Activated CD4-positive, alpha-beta T cell treated with anti-CD3 and anti-CD28 coated beads, Interleukin-2, Interleukin-4, amounts not matched to agents 100 ng/mL and 50 ng/mL, durations not matched to agents 16 hours and 8 hours (primary cell): ENCODE results near the gene HECW1.

Experiments used
- DNase-seq: peaks from one replicate; pipeline ENCODE4 v3.0.0-alpha.2; 2020; ENCODE audit warnings: low spot score

The HECW1 gene

GRCh38 chr7:43508461-43508860 lies 396.0 kb downstream of the HECW1 start:
- no peak for DNase-seq

DNA sequence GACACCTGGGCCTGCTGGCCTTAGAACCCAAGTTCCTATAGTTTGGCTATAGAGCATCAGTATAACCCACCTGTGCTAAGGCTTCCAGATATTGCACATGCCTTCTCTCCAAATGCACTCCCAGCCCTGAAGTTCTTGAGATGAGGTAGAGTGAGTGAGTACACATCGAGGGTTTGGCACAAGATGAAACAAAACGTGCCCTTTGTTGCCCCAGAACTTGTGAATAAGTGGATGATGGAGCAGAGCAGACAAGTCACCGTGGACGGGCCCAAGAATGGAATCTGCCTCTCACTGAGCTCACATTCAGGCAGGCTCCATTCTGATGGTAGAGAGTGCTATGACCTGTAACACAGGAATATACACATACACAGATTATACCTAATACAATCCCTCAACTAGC lies 397.5 kb downstream of the HECW1 start:
- no peak for DNase-seq

- DNase-seq = no peak
These were observed 398.6 kb downstream of the HECW1 start for GRCh38 chr7:43511029-43511428.

DNA sequence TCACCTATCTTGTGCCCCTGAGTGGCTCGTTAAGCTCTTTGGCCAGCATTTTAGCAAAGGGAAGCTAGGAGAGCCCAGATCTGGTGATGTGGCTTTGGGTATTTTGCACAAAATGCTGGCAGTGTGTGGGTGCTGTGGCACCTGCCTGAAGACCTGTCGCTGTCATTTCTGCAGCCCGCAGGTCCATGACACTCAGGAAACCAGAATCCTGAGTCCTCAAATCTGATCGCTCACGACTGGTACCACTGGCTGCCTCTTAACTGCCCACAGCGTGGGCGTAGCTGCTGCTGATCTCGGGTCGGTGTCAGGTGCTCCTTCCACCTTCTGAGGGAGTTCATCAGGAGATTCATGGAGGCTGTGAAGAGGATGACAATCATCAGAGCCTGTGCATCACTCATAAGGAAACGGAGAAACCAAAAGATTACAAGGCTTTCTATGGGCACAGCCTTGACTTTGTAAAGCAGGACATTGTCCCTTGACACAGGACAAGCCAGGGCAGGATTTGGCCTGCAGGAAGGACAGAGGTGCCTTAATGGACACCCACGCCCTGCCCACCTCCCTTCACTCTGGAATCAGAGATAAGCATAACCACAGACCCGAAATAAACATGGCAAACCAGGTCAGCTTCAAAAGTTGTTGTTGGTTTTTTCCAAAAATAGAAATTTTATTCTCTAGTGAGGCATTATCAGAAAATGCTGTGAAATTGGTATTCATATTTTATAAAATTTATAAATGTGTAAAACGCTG lies 399.5 kb downstream of the HECW1 start:
- DNase-seq = no peak

DNA sequence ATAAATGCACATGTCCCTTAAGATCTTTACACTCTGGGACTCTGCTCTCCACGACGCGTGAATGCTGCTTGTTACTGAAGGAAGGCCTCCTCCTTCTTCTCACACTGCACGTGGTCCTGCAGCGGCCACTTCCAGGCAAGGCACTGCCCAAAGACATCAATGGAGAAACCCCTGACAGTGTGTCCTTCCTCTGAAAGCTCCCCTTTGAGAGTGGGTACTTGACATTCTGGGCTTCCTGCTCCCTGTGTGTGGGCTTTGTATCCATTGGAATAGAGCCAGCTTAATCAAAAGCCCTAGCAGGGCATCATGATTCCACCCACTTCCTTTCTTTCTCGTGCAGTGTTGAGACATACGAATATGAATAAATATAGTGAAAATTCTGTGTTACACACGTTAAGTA lies 400.8 kb downstream of the HECW1 start:
- no peak for DNase-seq

GRCh38 chr7:43516581-43517342 lies 404.3 kb downstream of the HECW1 start:
- DNase-seq = peak; percentile 84

DNA sequence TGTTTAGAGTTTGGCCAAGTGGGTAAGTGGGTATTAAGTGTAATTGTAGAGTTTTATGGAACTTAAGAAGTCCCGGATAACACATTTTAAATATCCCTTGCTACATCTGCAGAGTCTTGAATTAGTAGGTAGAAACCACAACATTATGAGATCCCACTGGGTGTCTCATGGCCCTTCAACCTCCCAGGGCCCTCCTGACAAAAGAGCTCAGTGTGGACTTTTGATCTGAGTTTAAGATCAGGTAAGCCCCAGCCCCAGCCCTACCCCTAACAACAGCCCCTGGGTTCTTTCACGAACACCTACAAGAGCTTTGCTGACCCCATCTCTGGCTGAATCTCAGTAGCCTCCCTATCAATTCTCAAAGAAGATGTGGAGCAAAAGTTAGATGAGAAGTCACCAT lies 405.0 kb downstream of the HECW1 start:
- no peak for DNase-seq

GRCh38 chr7:43520201-43520600 lies 407.8 kb downstream of the HECW1 start:
- no peak for DNase-seq

DNA sequence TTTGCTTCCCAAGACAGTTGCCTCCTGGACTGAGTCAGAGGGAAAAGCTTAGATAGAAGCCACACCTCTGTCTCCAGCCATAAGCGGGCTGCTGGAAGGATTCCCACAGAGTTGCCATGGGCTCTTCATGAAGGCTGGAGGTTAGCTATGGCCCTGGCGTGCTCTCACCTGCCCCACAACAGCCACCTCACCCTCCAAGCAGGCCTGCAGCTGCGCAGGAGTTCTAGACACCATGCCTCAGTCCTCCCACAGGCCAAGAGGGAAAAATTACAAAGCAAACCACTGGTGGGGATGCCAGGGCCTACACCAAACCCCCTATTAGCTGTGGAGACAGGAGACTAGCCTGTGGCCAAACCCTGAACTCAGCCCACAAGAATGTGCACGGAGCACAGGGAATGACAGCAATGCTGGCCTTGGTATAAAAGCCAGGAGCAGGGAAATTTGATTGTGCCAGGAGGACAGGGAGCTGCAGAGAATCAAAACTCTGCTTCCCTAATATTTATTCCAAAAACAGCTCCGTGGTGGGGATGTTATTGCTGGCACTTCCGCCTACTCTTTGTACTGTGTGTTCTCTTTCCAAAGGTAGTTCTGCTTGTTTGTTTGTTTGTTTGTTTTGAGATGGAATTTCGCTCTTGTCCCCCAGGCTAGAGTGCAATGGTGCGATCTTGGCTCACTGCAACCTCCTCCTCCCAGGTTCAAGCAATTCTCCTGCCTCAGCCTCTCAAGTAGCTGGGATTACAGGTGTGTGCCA lies 410.1 kb downstream of the HECW1 start:
- DNase-seq = no peak

- DNase-seq = no peak
These were observed 416.3 kb downstream of the HECW1 start for GRCh38 chr7:43528576-43529354.

DNA sequence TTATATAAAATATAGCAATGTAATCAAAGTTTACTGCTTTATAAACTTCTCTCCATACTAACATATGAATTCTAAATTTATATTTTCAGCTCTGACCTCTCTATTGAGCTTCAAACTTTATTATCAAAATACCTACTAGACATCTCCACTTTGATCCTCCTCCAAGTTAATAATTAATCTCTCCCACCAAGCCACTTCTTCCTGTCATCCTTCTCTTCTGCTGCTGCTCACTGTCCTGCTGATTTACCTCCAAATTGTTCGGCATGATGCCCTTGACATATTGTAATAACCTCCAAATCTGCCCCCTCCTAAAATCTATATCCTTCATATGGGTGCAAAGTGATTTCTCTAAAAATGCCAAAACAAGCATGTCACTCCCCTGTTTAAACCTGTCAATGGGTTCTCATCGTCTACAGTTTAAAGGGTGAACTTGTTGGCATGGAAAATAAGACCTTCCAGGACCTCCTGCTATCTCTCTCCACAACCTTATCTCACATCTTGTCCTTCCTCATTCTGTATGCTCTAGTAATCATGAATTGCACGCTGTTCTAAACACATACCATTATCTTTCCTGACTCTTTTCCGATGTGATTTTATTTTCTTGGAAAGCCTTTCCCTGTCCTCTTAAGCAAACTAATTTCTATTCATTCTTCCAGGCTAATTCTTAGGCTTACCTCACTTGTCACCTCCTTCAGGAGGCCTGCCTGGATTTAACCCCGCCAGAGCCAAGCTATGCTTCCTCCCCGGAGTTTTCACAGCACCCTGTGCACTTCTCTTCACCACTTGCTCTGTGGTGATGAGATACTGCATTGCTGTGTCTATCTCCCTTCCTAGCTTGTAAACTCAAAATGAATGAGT lies 418.3 kb downstream of the HECW1 start:
- no peak for DNase-seq

DNA sequence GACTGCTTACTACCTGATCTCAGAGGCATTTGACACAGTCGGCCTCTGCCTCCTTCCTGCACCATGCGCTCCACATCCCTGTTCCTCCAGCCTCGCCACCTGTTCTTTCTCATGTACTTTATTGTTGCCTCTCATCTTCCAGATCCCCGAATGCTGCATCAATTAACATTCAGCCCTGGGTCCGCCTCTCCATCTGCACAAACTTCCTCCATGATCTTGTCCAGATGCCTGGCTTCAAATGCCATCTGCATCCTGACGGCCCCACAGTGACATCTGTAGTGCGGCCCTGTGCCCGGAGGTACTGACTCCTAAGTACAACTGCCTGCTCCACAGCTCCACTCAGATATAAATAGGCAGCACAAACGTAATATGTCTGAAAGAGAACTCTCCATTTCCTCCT lies 419.3 kb downstream of the HECW1 start:
- DNase-seq = no peak

DNA sequence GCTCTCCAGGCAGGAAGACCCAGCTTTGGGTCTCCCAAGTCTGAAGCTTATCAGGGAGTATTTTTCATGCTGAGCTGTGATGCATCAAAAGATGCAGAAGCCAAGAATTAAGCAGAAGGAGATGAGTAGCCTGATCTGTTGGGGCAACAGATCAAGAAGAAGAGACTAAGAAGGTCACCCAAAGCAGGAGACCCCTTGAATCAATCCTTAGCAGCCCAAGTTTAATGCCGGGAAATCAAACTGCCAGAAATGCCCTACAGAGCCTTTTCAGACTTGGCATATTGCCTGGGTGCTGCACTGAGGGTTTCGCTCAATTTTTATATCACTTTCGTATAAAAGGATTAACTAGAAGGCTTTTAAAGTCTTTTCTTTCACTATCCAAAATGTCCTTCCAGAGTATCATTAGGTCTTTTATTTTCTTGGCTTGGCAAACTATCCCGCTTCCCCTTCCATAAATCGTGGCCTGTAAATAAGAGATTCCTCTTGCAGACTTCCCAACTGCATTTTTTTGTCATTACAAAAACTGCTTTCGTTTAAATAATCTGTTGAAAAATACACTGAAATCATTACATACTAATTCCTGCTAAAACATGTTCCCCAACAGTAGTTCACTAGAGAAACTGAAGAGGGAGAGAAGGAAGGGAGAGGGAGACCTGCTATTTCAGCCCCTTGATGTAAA lies 421.5 kb downstream of the HECW1 start:
- DNase-seq = no peak

DNA sequence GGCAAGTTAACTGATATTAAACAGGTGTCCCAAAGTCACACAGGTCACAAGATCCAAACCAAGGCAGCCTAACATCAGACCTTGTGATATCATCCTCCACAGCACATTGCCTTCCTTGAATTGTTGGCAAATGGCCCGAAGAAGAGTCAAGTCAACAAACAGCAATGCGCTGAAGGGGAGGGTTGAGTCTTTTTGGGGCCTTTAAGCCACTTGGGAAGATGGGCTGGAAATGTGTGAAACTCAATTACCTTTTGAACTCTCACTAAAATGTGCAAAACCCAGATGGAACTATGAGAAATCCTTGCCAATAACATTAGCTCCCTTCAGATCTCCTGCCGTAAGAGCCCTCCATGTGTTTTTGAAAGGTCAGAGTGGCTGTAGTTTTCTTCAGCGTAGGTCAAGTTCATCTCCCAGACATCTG lies 422.6 kb downstream of the HECW1 start:
- DNase-seq = no peak

DNA sequence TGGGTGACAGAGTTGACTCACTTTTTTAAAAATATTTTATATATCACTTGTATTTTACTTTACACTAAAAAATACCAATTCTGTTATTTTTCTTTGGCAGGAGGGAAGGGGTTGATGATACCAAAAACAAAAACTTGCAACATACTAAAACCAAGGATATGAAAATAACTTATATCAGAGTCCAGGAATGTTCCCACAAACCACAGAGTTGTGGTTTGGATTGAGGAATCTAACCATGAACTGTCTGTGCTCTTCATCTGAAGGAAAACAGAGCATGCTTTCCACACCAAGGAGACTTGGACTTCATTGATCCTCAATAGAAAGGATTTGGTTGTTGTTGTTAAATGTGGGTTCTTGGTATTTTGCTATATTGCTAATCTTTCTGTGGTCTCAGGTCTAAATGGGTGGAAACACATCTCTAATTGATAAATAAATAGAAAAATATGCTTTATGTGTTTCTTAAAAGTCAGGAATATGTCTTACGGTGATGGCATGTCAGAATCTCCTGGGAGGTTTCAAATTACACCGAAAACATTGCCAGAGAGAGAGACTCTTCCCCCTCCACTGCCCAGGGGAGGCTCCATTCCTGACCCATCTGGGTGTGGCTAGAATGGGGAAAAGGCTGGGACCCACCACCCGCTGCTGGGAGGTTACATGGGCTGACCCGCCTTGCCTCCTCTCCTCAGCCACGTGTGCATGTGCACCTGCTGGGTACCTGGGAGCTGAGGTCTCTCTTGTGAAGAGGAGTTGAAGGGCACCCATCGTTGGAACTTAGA lies 423.6 kb downstream of the HECW1 start:
- no peak for DNase-seq

DNA sequence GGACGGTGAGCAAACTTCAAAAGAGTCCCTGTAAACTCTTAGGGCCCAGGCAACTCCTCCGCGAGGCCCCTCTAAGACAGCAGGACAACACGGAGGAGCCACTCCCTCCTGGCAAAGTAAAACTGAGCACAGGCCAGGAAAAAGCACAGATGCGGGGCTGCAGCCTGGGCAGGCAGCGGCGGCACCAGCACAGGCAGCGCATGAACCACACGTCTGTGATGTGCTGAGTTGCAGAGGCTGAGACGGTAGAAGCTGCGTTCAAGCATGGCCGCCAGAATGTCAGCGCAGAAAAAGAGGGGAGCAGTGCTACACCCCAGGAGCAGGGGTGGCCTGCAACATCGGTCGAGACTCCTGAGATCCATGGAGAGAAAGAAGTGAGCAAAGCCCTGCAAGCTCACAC lies 424.3 kb downstream of the HECW1 start:
- no peak for DNase-seq

DNA sequence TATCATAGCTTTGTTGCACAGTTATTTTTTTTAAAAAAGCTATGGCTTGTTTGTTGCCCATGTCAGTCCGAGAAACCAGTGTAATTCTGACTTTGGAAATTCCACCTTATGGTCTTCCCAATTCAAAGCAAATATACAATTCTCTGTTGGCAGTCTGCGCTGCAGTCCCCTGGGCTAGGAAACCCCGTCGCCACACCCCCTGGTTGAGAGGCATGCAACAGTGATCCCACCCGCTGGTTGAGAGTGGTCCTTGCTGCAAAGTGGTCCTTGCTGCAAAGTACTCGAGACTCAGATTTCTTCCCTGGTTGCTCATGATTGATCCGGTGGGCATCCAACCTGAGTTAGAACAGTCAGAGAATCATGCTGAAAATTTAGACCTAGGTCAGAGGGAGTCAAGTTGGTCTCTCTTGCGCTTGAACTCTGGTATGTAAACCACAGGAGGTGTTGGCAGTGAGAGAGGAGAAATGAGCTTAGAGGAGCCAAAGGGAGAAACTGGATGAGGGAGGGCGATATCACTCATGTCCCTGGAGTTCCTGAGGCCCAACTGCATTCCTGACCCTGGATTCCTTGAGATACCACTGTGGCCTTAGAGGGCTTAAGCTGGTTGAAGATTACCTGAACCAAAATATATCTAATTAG lies 425.4 kb downstream of the HECW1 start:
- no peak for DNase-seq

DNA sequence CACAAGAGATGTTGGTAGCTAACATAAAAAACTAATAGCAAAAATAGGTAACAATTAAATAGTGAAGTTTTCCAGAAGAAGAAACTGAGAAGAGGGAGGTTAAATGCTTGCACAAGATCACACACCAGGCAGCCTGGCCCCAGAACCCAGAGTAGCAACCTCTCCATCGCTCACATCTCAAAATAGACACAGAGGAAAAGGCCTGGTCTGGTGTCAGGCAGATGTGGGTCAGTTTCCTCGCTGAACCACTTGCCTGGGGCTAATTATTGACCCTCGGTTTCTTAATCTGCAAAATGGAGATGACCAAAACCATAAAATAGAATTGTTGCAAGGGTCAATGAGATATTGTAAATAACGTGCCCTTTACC lies 425.9 kb downstream of the HECW1 start:
- no peak for DNase-seq

- no peak for DNase-seq
These were observed 428.0 kb downstream of the HECW1 start for GRCh38 chr7:43540471-43540870.
